PFSK-1 (cell line): ENCODE measurements around the gene ZFP57.

Experiments used
- FOXP2 ChIP-seq: optimal IDR thresholded peaks from 2 replicates; pipeline ENCODE3; 2011; ENCODE audit warnings: borderline replicate concordance, control low read depth, inconsistent platforms; ENCODE audit not compliant: insufficient read depth; ENCODE audit errors: extremely low read length, extremely low read depth
- POLR2AphosphoS5 ChIP-seq: IDR thresholded peaks from 2 replicates; pipeline ENCODE4 v1.6.1; 2012; ENCODE audit warnings: low read depth, mild to moderate bottlenecking, control low read depth, low read length, moderate library complexity
- REST ChIP-seq, 2 experiments: IDR thresholded peaks; 2 replicates each; pipeline versions ENCODE4 v1.6.1 to v1.8.0; 2011 to 2012; ENCODE audit warnings: low read depth in 2 of 2, low read length in 2 of 2, control low read depth in 1 of 2, inconsistent platforms in 1 of 2, mild to moderate bottlenecking in 1 of 2, moderate library complexity in 1 of 2; ENCODE audit not compliant: insufficient read depth in 1 of 2
- SIN3A ChIP-seq: IDR thresholded peaks from 2 replicates; pipeline ENCODE4 v1.6.1; 2012; ENCODE audit warnings: mild to moderate bottlenecking, low read length, moderate library complexity, borderline replicate concordance; ENCODE audit not compliant: insufficient read depth
- TAF1 ChIP-seq: IDR thresholded peaks from 2 replicates; pipeline ENCODE4 v1.6.1; 2012; ENCODE audit warnings: low read length, control low read depth, borderline replicate concordance; ENCODE audit not compliant: insufficient read depth

ZFP57 gene

GRCh38 chr6:29637247-29637646, 43.7 kb downstream of the ZFP57 start:
- TF ChIP-seq TAF1, result no peak
- no peak for TF ChIP-seq REST (IDR thresholded peaks at IDR 0.05; ENCODE audit: insufficient read depth in 1 of 2, low read depth in 2 of 2, low read length in 2 of 2)
- no peak for TF ChIP-seq FOXP2
- no peak for TF ChIP-seq POLR2AphosphoS5
- TF ChIP-seq SIN3A, result no peak

GRCh38 chr6:29633534-29633905, 47.4 kb downstream of the ZFP57 start:
- TF ChIP-seq TAF1 (no peak), SIN3A (no peak), FOXP2 (no peak), REST (IDR thresholded peaks at IDR 0.05; ENCODE audit: insufficient read depth in 1 of 2, low read depth in 2 of 2, low read length in 2 of 2) (no peak), POLR2AphosphoS5 (no peak)

GRCh38 chr6:29632789-29633533, 48.0 kb downstream of the ZFP57 start, which contains the start of gene GABBR1:
Gene GABBR1, minus strand, starts transcription at chr6:29633183. Its CDS starts 798 bp downstream, at chr6:29632385.
- TF ChIP-seq TAF1 (no peak), FOXP2 (no peak), REST (IDR thresholded peaks at IDR 0.05; ENCODE audit: insufficient read depth in 1 of 2, low read depth in 2 of 2, low read length in 2 of 2) (peak; percentile 54 to 78; a peak in 2 of 4 replicates), POLR2AphosphoS5 (peak; percentile 53; the same call in 1 of the 2 replicates)

- no peak; the same call in 1 of the 2 replicates for TF ChIP-seq SIN3A
- no peak for TF ChIP-seq REST (IDR thresholded peaks at IDR 0.05; ENCODE audit: insufficient read depth in 1 of 2, low read depth in 2 of 2, low read length in 2 of 2)
- no peak for TF ChIP-seq TAF1
- TF ChIP-seq POLR2AphosphoS5, result no peak
- no peak for TF ChIP-seq FOXP2
Observed at GRCh38 chr6:29631860-29632731, 48.9 kb downstream of the ZFP57 start.
